ENCODE measurements around the gene CARD16.

GRCh38 chr11:105071089-105071732 lies 26.1 kb upstream of the CARD16 start:
- TF ChIP-seq CTCF (IDR thresholded peaks at IDR 0.05; ENCODE audit: insufficient read depth, low read length): no peak
- TF ChIP-seq, protein P1, sequence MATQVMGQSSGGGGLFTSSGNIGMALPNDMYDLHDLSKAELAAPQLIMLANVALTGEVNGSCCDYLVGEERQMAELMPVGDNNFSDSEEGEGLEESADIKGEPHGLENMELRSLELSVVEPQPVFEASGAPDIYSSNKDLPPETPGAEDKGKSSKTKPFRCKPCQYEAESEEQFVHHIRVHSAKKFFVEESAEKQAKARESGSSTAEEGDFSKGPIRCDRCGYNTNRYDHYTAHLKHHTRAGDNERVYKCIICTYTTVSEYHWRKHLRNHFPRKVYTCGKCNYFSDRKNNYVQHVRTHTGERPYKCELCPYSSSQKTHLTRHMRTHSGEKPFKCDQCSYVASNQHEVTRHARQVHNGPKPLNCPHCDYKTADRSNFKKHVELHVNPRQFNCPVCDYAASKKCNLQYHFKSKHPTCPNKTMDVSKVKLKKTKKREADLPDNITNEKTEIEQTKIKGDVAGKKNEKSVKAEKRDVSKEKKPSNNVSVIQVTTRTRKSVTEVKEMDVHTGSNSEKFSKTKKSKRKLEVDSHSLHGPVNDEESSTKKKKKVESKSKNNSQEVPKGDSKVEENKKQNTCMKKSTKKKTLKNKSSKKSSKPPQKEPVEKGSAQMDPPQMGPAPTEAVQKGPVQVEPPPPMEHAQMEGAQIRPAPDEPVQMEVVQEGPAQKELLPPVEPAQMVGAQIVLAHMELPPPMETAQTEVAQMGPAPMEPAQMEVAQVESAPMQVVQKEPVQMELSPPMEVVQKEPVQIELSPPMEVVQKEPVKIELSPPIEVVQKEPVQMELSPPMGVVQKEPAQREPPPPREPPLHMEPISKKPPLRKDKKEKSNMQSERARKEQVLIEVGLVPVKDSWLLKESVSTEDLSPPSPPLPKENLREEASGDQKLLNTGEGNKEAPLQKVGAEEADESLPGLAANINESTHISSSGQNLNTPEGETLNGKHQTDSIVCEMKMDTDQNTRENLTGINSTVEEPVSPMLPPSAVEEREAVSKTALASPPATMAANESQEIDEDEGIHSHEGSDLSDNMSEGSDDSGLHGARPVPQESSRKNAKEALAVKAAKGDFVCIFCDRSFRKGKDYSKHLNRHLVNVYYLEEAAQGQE (IDR thresholded peaks at IDR 0.05; ENCODE audit: insufficient replicate concordance, low read depth): no peak

All from HL-60 (cell line).